NCI-H510A treated with DMSO at 0.1 percent for 48 hours (cell line): ENCODE data around the gene SORBS1.

Experiments
- DNase-seq: peaks from one replicate; lab custom pipeline; 2025; lab: John Stamatoyannopoulos, UW

The SORBS1 gene

DNA sequence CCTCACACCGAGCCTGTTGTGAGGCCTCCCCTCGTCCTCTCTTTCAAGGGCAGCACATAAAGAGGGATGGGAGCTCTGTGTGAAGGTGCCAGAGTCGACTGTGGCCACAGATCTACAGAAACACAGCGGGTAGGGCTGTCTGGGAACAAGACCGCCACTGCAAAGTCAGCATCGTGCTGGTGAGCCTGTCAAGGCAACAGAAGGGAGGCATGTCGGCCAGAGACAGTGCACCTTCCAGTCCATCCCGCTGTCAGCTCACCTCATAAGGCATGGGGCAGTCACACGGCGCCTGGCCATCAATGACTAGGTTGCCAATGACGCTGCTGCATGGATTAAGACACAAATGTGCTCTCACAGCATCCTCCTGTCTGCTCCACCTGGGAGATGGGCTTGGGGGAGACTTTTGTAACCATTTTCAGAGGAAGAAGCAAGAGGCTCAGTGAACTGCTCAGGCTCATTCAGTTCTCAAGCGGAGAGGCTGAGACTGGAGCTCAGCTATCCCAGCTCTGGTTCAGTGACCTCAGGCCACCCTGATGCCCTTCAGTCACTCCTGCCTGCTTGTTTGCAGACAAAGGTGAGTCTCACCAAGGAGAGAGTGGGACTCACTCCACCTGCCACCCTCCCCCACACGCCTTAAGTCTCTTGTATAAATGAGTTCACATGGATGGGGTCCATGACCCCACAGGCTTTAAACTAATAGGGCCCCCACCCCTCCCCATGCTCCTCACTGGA is 125.5 kb downstream of the SORBS1 start:
- DNase-seq: no peak

- no peak for DNase-seq
Observed at GRCh38 chr10:95434583-95434982, 126.6 kb downstream of the SORBS1 start.

DNA sequence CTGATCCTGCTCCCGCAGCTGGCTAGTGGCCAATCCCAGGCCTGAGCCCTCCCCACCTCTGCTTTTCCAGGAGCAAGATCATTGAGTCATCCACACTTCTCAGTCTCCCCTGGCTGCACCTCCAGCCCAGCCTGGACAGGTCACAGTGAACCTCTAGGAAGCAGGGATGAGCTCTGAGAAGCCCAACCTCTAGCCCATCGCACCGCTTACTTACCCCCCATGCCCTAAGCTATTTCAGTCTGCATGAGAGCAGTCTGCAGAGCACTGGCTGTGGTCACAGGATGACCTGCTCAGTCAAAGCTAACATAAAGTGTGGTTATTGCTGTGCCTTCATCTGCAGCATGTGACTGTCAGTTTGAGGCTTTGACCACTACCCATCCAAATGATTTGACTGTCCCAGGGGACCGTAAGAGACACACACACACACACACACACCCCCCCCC is 129.2 kb downstream of the SORBS1 start:
- DNase-seq: no peak

DNA sequence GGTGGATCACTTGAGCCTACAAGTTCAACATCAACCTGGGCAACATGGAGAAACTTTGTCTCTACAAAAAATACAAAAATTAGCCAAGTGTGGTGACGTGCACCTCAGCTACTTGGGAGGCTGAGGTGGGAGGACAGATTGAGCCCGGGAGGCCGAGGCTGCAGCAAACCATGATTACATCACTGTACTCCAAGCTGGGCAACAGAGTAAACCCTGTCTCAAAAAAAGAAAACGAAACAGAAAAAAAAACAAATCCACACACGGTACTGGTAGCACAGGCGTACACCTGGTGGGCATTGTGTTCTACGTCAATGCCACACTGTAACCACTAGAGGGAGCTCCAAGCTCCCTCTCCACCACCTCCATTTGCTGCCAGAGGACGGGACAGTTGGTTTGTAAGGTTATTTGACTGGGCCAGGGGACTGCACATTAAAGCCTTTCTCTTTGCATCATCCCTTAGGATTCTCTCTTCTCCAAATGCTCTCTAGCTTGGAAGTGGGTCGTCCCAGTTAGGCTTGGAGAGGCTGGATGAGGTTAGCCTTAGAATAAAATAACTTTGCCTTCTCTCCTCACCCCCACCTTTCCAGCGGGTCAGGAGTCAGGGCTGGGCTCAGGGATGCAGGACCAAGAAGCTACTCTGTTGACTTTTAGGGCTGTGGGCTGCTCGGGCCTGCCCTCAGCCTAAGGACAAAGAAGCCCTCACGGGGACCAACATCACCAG is 130.8 kb downstream of the SORBS1 start:
- DNase-seq: peak; percentile 66

DNA sequence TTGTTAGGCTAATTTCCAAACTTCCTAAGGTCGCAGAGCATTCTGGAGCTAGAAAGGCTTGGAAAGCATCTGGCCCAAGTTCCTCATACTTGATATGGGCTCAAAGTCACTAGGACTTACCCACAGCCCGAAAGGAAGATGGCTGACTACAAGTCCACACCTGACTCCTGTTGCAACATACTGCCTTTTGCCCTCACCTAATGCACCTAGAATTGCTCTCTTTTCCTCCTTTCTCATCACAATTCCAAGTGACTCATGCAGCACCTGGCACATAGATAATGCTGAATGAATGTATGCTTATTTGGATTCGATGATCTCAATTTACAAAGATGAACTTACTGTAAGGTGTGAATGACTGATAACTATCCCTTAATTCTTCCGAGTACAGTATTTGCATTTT is 131.5 kb downstream of the SORBS1 start:
- no peak for DNase-seq

DNA sequence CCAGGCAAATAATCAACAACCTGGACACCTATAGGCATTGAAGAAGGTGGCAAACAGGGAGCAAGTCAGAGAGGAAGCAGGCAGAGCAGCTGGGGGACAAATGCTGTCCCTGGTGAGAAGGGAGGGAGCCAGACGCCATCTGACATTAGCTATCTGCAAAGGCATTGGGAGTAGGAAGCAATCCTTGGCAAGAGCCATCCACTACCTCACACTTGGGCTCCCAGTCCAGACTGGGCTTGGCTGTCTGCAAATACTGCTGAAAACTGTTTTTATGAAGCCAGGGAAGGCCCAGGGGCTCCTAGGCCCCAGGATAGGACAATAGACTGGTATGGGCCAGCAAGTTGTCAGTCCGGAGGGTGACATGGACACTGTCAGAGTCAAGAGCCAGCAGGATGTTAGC is 132.5 kb downstream of the SORBS1 start:
- DNase-seq: no peak

- DNase-seq: no peak
Observed at GRCh38 chr10:95426482-95426881, 134.7 kb downstream of the SORBS1 start.

DNA sequence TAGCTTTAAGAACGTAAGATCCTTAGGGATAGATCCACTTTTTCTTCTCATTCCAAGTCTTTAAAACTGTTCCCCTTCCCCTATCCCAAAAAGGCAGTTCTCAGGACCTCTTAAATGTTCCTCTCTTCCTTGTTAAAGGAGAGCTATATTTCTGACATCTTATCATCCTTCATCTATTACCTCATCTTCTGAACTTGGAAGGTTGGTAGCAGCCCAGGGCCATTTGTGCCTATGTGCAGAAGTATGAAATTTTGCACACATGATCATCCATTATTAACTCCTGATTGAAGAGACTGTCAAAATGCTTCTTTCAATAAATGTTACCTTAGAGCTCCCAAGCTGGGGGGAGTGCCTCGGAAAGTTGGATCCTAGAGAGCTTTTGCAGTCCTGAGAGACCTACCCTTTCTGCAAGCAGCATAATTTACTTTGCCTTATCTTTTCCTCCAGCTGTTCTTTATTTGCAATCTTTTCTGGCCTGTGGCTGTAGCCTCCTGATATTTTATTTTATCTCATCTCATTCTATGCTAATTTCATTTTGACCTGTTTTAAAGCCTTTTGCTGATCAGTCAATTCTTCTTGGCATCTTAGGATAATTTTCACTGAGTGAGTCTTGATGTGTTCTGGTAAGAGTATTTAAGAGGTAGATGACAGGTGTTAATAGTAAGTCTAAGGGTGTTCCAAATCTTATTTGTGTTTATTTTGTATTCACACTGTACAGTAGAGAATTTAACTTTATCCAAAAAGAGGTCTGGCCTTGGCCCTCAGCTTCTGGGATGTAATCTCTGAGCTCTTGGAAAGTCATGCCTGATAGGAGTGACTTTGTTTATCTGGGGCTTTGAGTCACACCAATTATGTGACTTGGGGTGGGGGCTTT is 135.3 kb downstream of the SORBS1 start:
- no peak for DNase-seq

DNA sequence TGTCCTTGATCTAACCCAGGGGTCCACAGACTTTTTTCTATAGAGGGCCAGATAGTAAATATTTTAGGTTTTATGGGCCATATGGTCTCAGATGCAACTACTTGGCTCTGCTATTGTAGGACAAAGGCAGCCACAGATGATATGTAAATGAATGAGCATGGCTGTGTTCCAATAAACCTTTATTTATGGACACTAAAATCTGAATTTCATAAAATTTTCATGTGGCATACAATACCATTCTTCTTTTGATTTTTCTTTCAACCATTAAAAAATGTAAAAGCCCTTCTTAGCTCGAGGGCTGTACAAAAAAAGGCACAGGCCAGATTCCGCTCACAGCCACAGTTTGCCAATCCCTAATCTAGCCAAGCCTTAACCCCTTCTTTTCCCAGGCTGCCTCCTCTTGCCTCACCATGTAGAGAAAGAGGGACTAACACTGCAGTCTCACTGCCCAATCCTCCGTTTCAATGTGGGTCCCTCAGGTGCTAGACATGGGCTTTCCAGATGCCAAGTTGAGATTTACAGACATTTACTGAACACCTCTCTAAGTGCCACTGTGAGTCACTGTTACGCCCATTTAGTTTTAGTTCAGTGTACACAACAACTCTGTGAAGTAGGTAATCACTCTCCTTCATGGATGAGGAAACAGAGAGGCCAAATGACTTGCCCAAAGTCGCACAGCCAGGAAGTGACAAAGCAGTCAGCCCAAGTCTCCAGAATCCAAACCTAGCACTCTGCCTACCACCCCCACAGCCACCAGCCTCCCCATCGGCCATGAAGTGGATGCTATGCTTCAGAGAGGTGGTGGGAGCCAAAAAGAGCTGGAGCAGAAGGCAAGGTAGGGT is 137.8 kb downstream of the SORBS1 start:
- DNase-seq: peak; percentile 22

DNA sequence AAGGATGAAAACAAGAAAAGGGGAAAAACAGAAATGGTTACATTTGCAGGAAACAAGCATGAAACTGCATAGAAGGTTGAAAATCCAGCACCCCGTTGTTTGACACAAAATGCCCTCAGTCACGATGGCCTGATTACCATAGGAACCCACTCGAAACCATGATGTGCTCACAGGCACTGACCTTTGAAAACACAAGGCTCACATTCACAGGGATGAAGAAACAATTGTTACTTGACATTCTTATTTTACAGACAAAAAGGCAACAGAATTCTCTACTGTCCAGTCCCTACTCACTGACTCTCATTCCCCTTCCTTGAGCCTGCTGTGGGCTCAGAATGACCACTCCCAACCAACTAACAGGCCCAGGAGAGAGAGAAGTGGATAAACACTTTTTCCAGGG is 138.9 kb downstream of the SORBS1 start:
- no peak for DNase-seq

DNA sequence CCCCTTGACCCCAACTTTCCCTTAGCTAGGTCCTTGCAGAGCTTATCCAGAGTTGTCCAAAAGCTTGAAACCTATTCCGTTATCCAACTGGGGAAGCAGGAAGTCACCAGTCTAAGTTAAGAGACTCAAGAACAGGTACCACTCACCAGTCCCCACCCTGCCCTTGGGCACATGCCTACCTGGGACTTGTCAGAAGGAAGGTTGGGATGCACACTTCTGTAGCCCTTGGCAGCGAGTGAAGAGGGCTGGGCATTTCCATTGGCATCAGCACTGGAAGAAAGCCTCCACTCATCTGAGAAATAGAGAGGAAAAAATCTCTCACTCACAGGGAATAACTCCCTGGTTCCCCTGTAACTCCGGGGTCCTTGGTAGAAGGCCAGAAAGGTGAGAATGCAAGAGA is 139.4 kb downstream of the SORBS1 start:
- DNase-seq: no peak

DNA sequence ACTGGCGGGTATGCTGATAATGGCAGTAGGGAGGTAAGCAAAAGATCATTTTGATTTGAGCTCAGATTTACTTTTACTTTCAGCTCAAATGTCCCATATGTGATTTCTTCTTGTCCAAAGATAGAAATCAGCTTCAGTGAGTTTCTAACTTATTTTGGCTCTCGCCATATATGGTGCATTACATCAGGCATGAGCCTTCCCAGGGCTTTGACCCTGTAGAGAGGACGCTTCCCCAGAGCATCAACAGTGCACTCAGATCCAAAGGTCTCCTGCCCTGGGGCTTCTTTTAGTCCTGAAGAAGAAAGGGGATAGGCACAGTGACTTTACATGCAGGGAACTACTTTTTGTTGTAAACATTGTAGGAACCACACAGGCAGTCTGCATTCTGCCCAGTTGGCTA is 141.8 kb downstream of the SORBS1 start:
- no peak for DNase-seq

GRCh38 chr10:95416973-95417372 is 144.2 kb downstream of the SORBS1 start:
- DNase-seq: no peak

DNA sequence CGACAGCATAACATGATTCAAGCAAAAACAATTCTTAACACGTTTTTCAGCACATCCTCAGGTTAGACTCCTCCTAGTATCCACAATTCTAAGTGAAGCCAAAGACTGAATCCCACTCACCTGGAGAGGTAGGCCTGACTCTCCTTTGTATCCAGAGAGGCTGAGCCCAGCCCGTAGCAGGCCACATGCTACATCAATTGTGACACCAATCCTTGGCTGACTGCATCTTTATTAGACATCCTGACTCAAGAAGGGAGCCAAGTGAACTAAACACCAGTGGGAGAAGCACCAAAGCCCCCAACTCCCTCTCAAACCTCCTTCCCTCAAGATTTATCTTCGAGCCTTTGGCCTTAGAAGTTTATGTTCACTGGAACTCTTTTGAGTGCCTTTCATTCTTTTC is 144.9 kb downstream of the SORBS1 start:
- no peak for DNase-seq

GRCh38 chr10:95415621-95416031 is 145.5 kb downstream of the SORBS1 start:
- DNase-seq: no peak

DNA sequence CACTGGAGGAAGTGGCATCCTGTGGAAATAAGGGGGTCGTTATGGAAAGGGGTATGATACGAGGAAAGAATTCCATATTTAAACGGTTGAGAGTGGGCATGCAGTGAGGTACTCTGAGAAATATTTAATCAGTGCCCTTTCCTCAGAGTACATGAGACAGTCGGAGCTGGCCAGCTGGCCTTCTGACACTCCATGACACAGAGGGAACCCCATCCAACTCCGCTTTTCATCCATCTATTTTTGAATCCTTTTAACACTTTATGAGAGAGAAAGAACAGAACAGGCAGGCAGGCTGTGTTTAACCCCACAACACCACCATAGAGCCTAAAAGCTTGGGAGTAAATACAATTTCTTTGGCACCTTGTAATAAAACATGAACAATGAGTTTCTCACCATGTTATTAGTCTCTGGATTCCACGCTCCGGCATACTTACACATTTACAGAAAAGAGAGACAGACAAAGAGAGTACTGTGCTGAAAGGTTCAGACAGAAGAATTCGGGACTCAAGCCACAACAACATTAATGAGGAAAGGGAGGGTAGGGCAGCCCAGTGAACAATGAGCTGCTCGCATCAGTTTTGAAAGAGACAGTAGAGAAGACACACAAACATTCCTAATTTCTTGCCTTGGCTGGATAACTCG is 146.2 kb downstream of the SORBS1 start:
- no peak for DNase-seq

DNA sequence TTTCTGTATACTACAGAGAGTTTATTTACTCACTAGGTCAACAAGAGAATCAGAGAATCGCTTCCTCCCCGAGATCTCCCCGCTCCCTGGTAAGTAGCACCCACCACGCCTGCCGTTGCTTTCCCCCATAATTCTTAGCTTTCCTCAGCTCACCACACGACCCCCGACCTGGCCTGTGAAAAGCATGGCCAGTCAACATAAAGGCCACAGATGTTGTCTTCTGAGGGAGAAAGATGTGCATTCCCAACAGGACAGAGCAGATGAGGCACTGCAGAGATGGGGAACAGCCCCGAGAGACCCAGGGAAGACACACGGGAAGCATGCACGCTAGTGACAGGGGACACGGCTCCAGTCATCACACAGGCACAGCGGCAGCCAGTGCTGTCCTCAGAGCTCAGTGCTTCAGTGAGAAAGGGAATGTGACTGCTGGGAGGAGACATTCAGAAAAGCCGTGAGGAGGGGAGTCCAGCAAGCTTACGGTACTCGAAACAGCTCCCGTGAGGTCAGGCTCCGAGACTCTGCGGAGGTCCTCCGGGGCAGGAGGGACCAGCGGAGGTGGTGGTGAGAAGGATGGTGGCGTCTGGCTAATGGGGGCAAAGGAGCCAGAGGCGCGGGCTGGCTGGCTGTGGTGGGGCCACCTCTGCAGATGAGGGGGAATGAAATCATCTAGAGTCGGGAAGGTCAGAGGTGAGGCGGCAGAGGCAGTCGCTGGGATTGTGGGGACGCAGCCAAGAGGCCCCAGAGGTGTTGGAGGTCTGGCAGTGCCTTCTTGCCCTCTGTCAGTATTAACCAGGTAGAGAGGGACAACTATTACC is 146.9 kb downstream of the SORBS1 start:
- DNase-seq: no peak

DNA sequence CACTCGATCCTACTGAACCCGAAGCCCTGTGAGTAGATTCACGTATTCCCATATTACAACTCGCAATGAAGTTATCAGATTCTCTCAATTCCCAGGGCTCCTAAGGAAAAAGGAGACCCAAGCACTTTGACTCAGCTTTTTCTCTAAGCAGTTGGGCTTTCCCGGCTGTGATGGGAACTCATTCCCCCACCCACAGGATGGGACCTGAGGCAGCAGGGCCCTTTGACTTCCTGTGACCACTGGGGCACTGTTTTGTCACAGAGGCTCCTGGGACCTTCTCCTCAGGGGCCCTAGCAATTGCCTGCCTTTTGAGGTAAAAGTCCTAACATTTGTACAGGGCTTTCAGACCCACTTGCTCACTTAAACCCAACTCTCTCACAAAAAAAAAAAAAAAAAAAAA is 147.6 kb downstream of the SORBS1 start:
- DNase-seq: no peak

DNA sequence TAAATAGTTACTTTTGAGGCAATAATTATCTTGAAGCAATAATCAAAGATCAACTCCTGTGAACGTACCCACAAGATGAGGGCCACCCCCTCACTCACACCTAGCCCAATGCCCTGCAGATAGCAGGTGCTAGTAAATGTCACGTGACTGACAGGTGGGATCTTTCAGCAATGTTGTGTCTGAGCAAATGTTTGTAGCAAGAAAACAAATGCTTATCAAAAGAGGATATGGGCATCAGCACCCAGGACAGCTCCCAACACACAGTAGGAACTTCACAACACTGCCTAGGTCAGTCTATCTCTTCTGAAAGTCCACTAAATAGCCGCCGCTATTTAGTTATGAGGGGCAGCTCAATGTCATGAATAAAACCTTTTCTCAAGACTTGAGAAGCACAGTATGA is 149.5 kb downstream of the SORBS1 start:
- DNase-seq: no peak
